Activated CD4-positive, alpha-beta T cell treated with anti-CD3 and anti-CD28 coated beads, Interleukin-2, amount 10 ng/mL, durations not matched to agents 24 days and 14 days (primary cell): ENCODE measurements around the gene R3HDM2. TPM values are rescaled to one million over a fixed set of nuclear protein-coding genes. Genes with fewer than 3 reads are reported as not detected.

Experiments
- DNase-seq: peaks from one replicate; pipeline ENCODE4 v3.0.0; 2022
- H3K27ac Mint-ChIP-seq: one replicate; pipeline ENCODE4 v1.8.0; 2022; ENCODE audit warnings: mild to moderate bottlenecking, mixed read lengths
- H3K27me3 Mint-ChIP-seq: one replicate; pipeline ENCODE4 v1.8.0; 2022; ENCODE audit warnings: mixed read lengths
- H3K36me3 Mint-ChIP-seq: one replicate; pipeline ENCODE4 v1.8.0; 2022; ENCODE audit warnings: low read depth, mild to moderate bottlenecking, mixed read lengths
- H3K4me1 Mint-ChIP-seq: one replicate; pipeline ENCODE4 v1.8.0; 2021; ENCODE audit warnings: mixed read lengths
- H3K4me3 Mint-ChIP-seq: one replicate; pipeline ENCODE4 v1.8.0; 2022; ENCODE audit warnings: mild to moderate bottlenecking, moderate library complexity, mixed read lengths
- H3K9me3 Mint-ChIP-seq: one replicate; pipeline ENCODE4 v1.8.0; 2021; ENCODE audit warnings: mixed read lengths
- intact Hi-C: fragments of 100-400 bp; cut with micrococcal nuclease; formaldehyde crosslinking; loops from one replicate; pipeline ENCODE4 v1.15.1; 2023
- total RNA-seq: library from RNA; stranded (reverse); gene quantifications from 2 replicates; pipeline ENCODE4 v1.2.3, GENCODE V29; 2022

R3HDM2 gene
- total RNA-seq, 1 donor from 2014 or later, result 45.8 TPM

GRCh38 chr12:57472391-57472790 lies 41.5 kb upstream of the R3HDM2 start:
- no peak overlapping the region for H3K4me3 Mint-ChIP-seq
- intact Hi-C loops, result loop anchor here (10.0 kb wide), 1 partner anchor 222 kb away; the partner anchor contains the start of gene OS9
- no peak overlapping the region for H3K27ac Mint-ChIP-seq
- no peak for DNase-seq
- H3K36me3 Mint-ChIP-seq, result peaks cover 68% of the 10 kb centered on the region
- no peaks in the 10 kb centered on the region for H3K9me3 Mint-ChIP-seq
- no peaks in the 10 kb centered on the region for H3K27me3 Mint-ChIP-seq
- H3K4me1 Mint-ChIP-seq, result peaks cover 35% of the 10 kb centered on the region

DNA sequence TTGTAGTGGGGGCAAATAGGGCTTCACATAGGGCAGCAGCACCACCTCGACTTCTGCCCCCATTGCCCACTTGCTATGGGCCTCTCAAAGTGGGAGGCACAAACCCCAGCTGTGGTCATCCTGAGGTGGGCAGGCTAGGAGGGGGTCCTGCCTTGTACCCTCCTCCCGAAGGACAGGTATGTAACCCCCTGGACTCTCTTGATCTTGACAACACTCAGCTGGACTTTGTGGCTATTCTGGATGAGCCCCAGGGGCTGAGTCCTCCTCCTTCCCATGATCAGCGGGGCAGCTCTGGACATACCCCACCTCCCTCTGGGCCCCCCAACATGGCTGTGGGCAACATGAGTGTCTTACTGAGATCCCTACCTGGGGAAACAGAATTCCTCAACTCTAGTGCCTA lies 40.8 kb upstream of the R3HDM2 start:
- Mint-ChIP-seq H3K4me3 (no peak overlapping the region), H3K36me3 (peaks cover 68% of the 10 kb centered on the region), H3K27me3 (no peaks in the 10 kb centered on the region), H3K27ac (no peak overlapping the region), H3K4me1 (peaks cover 31% of the 10 kb centered on the region), H3K9me3 (no peaks in the 10 kb centered on the region)
- no peak for DNase-seq
- intact Hi-C loops, result loop anchor here (10.0 kb wide), 1 partner anchor 223 kb away; the partner anchor contains the start of gene OS9

GRCh38 chr12:57470970-57471656 lies 40.3 kb upstream of the R3HDM2 start:
- Mint-ChIP-seq H3K27ac (no peak overlapping the region), H3K4me3 (no peak overlapping the region), H3K9me3 (no peaks in the 10 kb centered on the region), H3K36me3 (peaks cover 63% of the 10 kb centered on the region), H3K27me3 (no peaks in the 10 kb centered on the region), H3K4me1 (peaks cover 26% of the 10 kb centered on the region)
- no peak for DNase-seq
- intact Hi-C loops, result loop anchor here (10.0 kb wide), 1 partner anchor 224 kb away; the partner anchor contains the start of gene OS9

- peaks cover 60% of the 10 kb centered on the region for H3K36me3 Mint-ChIP-seq
- H3K4me3 Mint-ChIP-seq, result no peak overlapping the region
- H3K9me3 Mint-ChIP-seq, result no peaks in the 10 kb centered on the region
- intact Hi-C loops, result loop anchor here (10.0 kb wide), 1 partner anchor 224 kb away; the partner anchor contains the start of gene OS9
- H3K27ac Mint-ChIP-seq, result no peak overlapping the region
- peaks cover 25% of the 10 kb centered on the region for H3K4me1 Mint-ChIP-seq
- no peak for DNase-seq
- H3K27me3 Mint-ChIP-seq, result no peaks in the 10 kb centered on the region
These were observed 39.6 kb upstream of the R3HDM2 start for GRCh38 chr12:57470286-57470969.

- peaks cover 25% of the 10 kb centered on the region for H3K4me1 Mint-ChIP-seq
- H3K4me3 Mint-ChIP-seq, result no peak overlapping the region
- DNase-seq, result no peak
- H3K9me3 Mint-ChIP-seq, result no peaks in the 10 kb centered on the region
- intact Hi-C loops, result loop anchor here (10.0 kb wide), 1 partner anchor 225 kb away; the partner anchor contains the start of gene OS9
- peaks cover 55% of the 10 kb centered on the region for H3K36me3 Mint-ChIP-seq
- no peak overlapping the region for H3K27ac Mint-ChIP-seq
- H3K27me3 Mint-ChIP-seq, result no peaks in the 10 kb centered on the region
These were observed 38.7 kb upstream of the R3HDM2 start for GRCh38 chr12:57469296-57470164.

- Mint-ChIP-seq H3K27ac (no peak overlapping the region), H3K4me1 (peaks cover 24% of the 10 kb centered on the region), H3K27me3 (peaks cover 3% of the 10 kb centered on the region), H3K4me3 (no peak overlapping the region), H3K9me3 (no peaks in the 10 kb centered on the region), H3K36me3 (peaks cover 43% of the 10 kb centered on the region)
- no peak for DNase-seq
- intact Hi-C loops, result no loop called here
These were observed 37.1 kb upstream of the R3HDM2 start for GRCh38 chr12:57467915-57468314.

- peaks cover 8% of the 10 kb centered on the region for H3K27me3 Mint-ChIP-seq
- intact Hi-C loops, result no loop called here
- no peak overlapping the region for H3K4me3 Mint-ChIP-seq
- no peak for DNase-seq
- peaks cover 24% of the 10 kb centered on the region for H3K4me1 Mint-ChIP-seq
- no peaks in the 10 kb centered on the region for H3K9me3 Mint-ChIP-seq
- H3K36me3 Mint-ChIP-seq, result peaks cover 38% of the 10 kb centered on the region
- H3K27ac Mint-ChIP-seq, result no peak overlapping the region
These were observed 36.5 kb upstream of the R3HDM2 start for GRCh38 chr12:57467212-57467874.

DNA sequence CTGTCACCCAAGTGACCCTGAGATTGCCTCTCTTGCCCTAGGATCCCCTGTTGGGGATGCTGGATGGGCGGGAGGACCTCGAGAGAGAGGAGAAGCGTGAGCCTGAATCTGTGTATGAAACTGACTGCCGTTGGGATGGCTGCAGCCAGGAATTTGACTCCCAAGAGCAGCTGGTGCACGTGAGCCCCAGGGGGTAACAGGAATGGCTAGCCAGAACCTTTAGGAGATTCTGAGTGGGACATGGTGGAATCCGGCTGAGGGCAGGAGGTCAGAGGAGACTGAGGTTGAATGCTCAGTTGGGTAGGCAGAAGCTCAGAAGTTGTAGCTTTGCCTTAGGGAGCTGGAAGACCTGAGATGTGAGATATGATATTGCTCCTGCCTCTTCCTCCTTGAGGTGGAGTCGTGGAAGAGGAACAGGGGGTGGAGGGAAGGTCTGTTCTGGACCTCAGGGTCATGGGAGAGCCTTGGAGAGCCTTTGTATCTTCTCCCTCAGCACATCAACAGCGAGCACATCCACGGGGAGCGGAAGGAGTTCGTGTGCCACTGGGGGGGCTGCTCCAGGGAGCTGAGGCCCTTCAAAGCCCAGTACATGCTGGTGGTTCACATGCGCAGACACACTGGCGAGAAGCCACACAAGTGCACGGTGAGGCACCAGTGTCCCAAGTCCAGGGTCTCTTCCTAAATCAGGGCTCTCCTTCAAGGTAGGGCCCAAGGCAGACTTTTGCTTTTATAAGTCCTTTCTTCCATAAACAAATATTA lies 35.1 kb upstream of the R3HDM2 start:
- Mint-ChIP-seq H3K27me3 (peaks cover 13% of the 10 kb centered on the region), H3K4me3 (no peak overlapping the region), H3K27ac (no peak overlapping the region), H3K9me3 (no peaks in the 10 kb centered on the region), H3K36me3 (peaks cover 28% of the 10 kb centered on the region), H3K4me1 (peaks cover 33% of the 10 kb centered on the region)
- DNase-seq, result peak; percentile 56
- intact Hi-C loops, result no loop called here

DNA sequence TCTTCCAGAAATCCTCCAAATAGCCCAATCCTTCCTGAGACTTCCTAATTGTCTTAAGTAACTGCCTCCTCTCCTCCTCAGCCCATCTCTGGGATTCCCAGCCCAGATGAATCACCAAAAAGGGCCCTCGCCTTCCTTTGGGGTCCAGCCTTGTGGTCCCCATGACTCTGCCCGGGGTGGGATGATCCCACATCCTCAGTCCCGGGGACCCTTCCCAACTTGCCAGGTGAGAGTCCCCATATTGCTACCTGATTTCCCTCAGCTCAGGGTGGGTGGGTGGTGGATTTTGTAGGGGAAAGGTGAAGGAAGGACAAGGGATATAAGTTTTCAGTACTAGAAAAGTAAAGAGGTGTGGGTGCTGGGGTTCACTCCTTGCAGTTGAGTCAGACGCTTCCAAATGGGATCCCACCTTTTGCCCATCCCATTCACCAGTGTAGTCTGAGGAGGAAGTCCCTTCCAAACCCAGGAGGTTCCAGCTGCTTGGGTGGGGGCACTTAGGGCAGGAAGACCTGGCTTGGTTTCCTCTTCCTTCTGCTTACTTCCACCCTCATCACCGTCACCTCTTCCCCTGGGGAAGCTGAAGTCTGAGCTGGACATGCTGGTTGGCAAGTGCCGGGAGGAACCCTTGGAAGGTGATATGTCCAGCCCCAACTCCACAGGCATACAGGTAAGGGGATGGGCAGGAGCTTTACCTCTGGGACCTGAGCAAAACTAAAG lies 34.3 kb upstream of the R3HDM2 start:
- Mint-ChIP-seq H3K27me3 (peaks cover 17% of the 10 kb centered on the region), H3K9me3 (no peaks in the 10 kb centered on the region), H3K36me3 (peaks cover 26% of the 10 kb centered on the region), H3K4me1 (peaks cover 37% of the 10 kb centered on the region), H3K27ac (no peak overlapping the region), H3K4me3 (no peak overlapping the region)
- DNase-seq, result no peak
- intact Hi-C loops, result no loop called here

GRCh38 chr12:57464569-57464968 lies 33.7 kb upstream of the R3HDM2 start:
- Mint-ChIP-seq H3K27me3 (peaks cover 20% of the 10 kb centered on the region), H3K4me1 (peaks cover 39% of the 10 kb centered on the region), H3K36me3 (peaks cover 23% of the 10 kb centered on the region), H3K27ac (no peak overlapping the region), H3K9me3 (no peaks in the 10 kb centered on the region), H3K4me3 (no peak overlapping the region)
- intact Hi-C loops, result loop anchor here (5.0 kb wide), 2 partner anchors 158 to 278 kb away; no protein-coding TSS in a partner anchor
- no peak for DNase-seq

- peaks cover 20% of the 10 kb centered on the region for H3K27me3 Mint-ChIP-seq
- H3K27ac Mint-ChIP-seq, result peak overlapping the region; percentile 79
- intact Hi-C loops, result loop anchor here (1.0 to 5.0 kb wide), 4 partner anchors 15 to 279 kb away; partner anchors contain the start of gene MBD6
- peaks cover 12% of the 10 kb centered on the region for H3K36me3 Mint-ChIP-seq
- no peaks in the 10 kb centered on the region for H3K9me3 Mint-ChIP-seq
- peaks cover 49% of the 10 kb centered on the region for H3K4me1 Mint-ChIP-seq
- H3K4me3 Mint-ChIP-seq, result peak overlapping the region; percentile 89
- no peak for DNase-seq
These were observed 32.0 kb upstream of the R3HDM2 start for GRCh38 chr12:57462912-57463253.

GRCh38 chr12:57462251-57462911 lies 31.5 kb upstream of the R3HDM2 start:
- Mint-ChIP-seq H3K4me1 (peaks cover 49% of the 10 kb centered on the region), H3K27me3 (peaks cover 20% of the 10 kb centered on the region), H3K9me3 (no peaks in the 10 kb centered on the region), H3K4me3 (peak overlapping the region; percentile 89), H3K27ac (peak overlapping the region; percentile 79), H3K36me3 (peaks cover 7% of the 10 kb centered on the region)
- intact Hi-C loops, result loop anchor here (1.0 to 5.0 kb wide), 4 partner anchors 16 to 280 kb away; partner anchors contain the start of gene MBD6
- peak; percentile 97 for DNase-seq
